CD4-positive, alpha-beta T cell treated with Interleukin-4 for 1 hour (primary cell): Measurements from ENCODE around the gene SNRPA.
"Not testable (repeated sequence)": the region's sequence is repeated elsewhere in the genome, so short reads cannot be mapped to it uniquely, and the experiment has no call there.

Source experiments
- DNase-seq, 2 donors: peaks; one replicate each; pipeline ENCODE4 v3.0.0-alpha.2; 2020 to 2022

The SNRPA gene

DNA sequence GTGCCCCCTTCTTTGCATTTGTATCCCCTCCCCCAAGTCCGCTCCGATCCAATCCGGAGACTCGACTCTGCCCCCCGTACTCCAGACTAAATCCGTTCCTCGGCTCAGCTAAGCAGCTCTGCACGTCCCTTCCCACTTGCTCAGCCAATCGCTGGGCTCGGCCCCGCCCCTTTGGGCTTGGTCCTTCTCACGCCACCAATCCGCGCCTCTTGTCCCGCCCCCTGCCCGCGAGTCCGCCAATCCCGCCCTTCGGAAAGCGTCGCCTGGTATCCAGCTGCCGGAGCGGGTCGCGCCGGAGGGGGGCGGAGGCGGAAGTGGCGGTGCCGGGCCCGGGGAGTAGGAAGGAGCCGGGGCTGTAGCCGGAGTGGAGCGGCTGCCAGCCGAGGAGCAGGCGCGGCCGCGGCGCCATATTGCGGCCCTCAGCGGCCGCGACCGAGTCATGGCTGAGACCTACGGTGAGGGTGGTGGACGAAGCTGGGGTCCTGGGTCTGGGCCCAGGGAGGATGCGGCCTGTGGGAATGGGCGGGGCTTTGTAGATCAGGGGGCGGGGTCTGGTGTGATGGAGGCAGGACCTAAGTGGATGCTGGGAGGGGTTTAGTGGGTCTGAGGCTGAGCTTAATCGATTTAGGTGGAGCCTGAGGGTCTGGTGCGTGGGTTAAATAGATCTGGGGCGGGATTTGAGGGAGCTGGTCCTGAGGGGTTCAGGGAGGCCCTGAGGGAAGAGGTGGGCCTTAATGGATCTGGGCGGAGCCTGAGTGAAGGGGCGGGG lies 27.1 kb downstream of the SNRPA start, which contains the start of gene RAB4B:
RAB4B (plus strand) TSS at position 311 of the 769 bp plus-strand sequence; CDS start at position 440, 129 bp downstream.
- DNase-seq: peak; percentile 100

DNA sequence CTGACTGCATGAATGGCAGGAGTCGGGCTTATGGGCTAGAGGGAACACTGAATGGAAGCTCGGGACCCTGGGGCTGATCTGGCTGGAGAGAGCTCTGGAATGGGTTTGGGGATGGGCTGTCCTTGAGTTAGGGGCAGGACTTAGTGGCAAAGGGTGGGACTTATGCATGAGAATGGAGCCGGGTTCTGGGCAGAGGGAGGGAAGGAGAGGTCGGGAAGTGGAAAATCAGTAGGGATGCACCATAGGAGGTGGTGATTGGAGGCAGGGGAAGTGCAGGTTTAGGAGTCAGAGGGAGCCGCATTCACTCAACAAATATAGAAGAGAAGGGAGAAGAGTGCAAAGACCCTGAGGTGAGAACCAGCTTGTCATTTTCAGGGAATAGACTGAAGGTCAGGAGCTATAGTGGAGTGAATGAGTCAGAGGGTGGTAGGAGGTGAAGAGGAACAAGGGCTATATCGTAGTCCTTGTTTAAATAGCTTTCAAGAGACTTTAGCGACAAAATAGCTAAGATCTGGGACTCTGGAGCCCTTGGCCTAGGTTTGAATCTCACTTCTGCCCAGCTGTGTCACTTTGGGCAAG lies 27.8 kb downstream of the SNRPA start:
- DNase-seq: no peak

DNA sequence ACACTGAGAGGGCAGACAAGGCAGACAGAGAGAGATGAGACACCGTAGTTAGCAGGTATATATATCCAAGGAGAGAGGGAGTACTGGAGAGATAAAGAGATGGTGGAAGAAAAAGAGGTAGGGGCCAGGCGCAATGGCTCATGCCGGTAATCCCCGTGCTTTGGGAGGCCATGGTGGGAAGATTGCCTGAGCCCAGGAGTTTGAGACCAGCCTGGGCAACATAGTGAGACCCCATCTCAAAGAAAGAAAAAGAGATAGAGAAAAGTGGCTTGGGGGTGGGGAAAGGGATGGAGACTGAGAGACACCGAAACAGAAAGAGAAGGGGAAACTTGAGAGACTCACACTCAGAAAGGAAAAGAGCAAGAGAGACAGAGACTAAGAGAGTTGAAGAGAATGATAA lies 29.6 kb downstream of the SNRPA start:
- DNase-seq: no peak

DNA sequence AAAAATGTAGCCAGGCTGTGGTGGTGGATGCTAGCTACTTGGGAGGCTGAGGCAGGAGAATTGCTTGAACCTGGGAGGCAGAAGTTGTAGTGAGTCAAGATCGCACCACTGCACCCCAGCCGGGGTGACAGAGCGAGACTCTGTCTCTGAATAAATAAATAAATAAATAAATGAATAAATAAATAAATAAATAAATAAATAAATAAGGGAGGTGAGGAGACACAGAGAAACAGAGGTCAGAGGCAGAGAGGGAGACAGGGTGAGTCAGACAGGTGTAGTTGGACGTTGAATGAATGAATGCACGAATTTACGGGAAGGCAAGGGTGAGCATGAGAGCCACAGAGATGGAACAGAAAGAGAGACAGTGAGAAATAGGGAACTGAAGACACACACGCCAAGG lies 30.1 kb downstream of the SNRPA start:
- DNase-seq: no peak

DNA sequence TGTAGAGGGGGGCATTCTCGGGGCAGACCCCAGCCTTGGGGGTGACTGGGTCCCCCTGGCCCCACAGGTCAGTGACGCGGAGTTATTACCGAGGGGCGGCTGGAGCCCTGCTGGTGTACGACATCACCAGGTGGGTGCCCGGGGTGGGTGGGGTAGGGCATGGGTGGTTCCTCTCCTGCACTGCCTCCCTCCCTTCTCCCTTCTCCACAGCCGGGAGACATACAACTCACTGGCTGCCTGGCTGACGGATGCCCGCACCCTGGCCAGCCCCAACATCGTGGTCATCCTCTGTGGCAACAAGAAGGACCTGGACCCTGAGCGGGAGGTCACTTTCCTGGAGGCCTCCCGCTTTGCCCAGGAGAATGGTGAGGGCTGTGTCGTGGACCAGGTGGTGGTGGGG lies 32.7 kb downstream of the SNRPA start:
- DNase-seq: no peak

DNA sequence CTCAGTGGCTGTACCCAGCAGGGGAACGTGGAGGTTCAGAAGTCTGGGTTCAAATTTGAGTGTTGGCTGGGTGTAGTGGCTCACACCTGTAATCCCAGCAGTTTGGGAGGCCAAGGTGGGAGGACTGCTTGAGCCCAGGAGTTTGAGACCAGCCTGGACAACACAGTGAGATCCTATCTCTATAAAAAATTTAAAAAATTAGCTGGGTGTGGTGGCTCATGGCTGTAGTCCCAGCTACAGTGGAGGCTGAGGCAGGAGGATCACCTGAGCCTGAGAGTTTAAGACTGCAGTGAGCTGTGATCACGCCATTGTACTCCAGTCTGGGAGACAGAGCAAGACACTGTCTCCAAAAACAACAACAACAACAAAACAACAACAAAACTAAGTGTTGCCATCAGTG lies 33.1 kb downstream of the SNRPA start:
- DNase-seq: not testable (repeated sequence)

DNA sequence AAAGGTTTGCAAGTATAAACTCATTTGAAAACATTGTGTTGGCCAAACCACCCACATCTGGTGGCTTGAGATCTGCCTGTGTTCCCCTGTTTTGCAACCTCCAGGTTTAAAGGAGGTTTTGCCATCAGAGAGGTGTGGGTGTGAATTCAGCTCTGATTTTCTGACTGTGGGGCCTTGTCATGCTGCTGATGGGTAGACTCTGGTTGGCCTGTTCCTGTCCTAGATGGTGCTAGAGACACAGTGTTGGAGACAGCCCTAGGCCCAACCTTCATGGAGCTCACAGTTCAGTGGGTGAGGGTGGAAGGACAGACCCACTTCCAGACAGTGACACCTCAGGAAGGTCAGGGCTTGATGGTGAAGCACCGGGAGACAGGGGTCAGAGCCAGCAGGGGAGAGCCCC lies 34.5 kb downstream of the SNRPA start:
- no peak for DNase-seq

DNA sequence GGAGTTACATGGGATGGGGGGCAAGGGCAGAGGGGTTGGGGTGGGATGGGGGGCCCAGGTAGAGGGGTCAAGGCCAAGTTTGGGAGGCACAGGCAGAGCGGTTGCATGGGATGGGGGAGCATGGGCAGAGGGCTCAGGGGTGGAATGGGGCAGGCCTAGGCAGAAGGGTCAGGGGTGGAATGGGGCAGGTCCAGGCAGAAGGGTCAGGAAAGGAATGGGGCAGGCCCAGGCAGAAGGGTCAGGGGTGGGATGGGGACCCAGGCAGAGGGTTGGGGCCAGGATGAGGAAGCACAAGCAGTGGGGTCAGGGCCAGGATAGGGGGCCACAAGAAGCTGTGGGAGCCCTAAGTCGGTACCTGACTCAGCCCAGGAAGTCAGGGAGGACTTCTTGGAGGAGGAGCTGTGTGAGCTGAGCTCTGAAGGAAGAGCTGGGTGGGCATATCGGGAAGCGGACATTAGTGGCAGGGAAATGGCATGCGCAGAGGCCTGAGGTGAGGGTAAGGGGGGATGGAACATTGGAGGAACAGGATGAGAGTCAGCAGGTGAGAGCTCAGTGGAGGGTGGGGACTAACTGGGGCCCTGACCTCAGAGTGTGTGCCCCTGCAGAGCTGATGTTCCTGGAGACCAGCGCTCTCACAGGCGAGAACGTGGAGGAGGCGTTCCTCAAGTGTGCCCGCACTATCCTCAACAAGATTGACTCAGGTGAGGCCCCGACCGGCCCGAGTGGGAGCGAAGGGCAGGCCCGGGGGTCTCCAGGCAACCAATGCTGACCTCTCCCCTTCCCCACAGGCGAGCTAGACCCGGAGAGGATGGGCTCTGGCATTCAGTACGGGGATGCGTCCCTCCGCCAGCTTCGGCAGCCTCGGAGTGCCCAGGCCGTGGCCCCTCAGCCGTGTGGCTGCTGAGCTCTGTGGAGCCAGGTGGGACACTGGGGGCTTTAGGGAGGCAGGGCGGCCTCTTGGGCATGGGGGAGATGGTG lies 35.3 kb downstream of the SNRPA start:
- no peak for DNase-seq

DNA sequence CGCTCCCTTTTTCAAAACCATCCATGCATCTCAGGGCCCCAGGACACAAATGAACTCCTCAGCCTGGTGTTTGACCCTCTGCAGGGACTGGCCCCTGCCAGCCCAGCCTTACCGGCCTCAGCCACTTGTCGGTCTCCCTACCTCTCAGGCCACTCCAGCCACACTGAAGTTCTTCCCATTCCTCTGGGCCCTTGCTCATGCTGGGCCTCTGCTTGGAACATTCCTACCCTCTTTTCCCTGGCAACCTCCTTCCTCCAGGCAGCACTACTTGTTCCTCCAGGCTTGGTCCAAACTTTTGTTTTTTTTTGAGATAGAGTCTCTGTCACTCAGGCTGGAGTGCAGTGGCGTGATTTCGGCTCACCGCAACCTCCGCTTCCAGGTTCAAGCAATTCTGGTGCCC lies 40.3 kb downstream of the SNRPA start:
- DNase-seq: no peak

DNA sequence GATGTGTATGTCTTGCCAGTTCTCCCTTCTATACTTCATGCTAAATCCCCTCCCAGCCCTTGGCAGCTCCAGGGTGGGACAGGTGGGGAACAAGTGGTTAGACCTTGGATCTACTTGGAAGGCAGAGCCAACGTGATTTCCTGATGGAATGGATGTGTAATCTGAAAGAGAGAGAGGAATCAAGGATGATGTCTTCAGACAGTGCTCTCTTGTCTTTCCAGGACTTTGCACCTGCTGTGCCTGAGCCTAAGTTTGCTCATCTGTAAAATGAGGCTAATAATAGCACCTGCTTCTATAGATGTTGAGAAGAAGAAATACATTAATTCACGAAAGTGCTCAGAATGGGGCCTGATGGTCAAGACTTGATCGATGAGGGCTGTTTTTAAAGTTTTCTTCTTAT lies 41.0 kb downstream of the SNRPA start:
- no peak for DNase-seq

DNA sequence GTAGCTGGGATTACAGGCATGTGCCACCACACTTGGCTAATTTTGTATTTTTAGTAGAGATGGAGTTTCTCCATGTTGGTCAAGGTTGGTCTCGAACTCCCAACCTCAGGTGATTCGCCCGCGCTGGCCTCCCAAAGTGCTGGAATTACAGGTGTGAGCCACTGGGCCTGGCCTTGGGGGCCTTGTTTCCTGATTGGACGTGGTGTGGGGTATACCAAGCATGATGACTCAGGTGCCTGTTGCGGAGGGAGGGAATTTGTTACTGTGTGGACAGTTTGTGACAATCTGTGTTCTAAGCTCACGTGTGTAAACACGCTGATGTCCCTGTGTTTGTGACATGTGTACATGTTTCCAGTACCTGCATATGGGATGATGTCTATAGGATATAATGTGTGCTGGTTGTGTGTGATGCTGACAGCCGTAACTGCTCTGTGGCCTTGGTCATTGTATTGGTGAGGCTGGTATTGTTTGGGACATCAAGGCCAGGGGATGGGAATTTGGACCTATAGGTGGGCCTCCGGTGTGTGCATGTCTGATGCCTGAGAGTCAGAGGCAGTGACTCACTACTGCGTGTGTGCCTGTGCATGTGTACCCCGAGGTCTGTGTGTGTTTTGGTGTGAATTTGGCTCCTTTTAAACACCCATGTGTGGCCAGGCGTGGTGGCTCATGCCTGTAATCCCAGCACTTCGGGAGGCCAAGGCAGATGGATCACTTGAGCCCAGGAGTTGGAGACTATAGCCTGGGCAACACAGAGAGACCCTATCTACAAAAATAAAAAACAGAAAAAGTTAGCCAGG lies 46.4 kb downstream of the SNRPA start:
- DNase-seq: no peak

DNA sequence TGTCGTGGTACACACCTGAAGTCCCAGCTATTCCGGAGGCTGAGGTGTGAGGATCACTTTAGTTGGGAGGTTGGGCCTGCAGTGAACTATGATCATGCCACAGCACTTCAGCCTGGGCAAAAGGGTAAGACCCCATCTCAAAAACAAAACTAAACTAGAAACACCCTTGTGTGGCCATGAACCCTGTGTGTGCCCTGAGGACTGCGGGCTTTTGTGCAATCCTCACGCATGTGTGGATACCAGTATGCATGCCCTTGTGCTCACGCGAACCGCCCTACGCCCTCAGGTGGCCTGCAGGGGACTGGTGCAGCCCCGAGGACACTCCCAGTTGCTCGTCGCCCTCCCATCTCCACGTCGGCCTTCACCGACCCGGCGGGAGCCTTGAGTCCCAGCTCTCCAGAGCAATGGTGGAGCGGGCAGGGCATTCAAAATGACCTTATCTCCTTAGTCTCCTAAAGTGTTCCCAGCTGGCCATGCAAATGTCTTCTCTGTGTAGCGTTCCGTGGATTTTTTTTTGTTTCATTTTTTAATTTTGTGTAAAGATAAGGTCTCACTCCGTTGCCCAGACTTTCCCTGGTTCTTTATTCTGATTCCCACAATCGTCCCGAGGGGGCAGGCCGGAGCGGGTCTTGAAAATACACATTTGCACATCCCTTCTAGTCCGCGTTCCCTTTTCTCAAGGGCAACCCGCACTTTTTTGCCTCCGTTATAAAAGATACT lies 47.1 kb downstream of the SNRPA start:
- peak; percentile 76 to 81 for DNase-seq

DNA sequence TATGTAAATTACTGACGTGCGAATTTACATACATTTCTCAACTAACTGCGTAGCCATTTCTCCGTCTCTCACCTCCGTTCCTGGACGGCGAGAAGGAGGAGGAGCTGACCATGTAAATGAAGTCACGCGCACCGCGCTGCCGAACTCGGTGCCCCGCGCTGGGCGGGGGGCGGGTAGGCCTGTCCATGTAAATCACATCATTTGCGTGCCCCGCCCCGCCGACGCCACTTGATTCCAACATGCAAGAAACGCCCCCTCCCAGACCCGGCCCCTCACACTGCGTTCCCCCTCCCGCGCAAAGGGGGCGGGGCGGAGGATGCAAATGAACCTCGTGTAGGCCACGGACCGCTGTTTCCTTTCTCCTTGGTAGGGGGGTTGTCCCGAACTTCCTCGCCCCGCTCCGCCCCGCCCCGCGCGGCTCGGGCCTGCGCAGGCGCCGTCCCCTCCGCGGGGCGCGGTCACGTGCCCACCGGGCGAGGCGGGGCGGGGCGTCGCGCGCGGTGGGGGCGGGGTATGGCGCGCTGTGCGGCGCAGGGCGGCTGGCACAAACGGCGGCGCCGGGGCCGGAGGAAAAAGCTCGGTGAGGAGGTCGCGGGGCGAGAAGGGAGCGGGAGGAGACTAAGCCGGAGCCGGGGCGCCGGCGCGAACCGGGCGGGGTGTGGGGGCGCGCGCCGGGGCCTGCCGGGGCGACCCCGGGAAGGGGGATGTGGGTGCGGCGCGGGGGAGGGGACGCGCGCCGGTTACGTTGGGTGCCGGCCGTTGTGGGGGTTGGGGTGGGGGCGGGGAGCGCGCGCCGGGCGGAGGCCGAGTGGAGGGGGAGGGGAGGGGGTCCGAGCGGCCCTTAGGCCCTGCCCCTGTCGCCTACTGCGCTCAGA lies 47.9 kb downstream of the SNRPA start, which contains the start of gene EGLN2:
EGLN2 (plus strand) TSS at position 509 of the 875 bp plus-strand sequence. CDS start 1,382 bp downstream, outside the sequence.
- peak; percentile 100 for DNase-seq

DNA sequence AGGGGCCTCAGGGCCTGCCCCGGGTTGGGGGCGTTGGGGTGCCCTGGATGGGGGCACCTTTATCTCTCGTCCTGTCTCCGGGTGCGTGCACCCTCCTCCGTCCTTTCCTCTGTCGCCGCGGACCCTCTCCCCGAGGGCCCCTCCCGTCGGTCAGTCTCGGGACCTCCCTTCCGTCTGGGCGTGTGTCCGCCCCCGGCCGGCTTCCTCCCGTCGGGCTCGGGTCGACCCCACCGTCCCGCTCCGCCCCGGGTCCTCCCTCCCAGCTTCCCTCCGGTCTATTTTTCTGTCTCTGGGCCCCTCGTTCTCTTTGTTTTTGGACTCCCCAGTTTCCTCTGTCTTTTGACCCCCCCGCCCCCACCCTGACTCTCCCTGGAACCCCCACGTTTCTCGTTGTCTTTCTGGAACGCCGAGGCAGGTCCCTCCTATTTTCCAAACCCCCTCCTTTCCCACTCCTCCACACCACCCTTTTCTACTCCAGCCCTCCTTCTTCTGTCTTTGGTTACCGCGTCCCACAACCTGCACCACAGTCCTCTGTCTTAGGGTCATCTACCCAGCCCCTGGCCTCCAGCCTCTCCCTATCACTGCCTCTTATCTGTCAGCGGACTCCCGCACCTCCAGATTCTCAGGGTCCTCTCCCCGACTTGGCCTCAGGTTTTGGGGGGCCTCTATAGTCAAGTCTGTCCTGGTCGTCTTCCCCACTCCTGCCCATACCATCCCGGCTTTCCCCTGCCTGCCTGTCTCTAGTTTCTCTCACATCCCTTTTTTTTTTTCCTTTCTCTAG lies 48.7 kb downstream of the SNRPA start:
- no peak for DNase-seq

DNA sequence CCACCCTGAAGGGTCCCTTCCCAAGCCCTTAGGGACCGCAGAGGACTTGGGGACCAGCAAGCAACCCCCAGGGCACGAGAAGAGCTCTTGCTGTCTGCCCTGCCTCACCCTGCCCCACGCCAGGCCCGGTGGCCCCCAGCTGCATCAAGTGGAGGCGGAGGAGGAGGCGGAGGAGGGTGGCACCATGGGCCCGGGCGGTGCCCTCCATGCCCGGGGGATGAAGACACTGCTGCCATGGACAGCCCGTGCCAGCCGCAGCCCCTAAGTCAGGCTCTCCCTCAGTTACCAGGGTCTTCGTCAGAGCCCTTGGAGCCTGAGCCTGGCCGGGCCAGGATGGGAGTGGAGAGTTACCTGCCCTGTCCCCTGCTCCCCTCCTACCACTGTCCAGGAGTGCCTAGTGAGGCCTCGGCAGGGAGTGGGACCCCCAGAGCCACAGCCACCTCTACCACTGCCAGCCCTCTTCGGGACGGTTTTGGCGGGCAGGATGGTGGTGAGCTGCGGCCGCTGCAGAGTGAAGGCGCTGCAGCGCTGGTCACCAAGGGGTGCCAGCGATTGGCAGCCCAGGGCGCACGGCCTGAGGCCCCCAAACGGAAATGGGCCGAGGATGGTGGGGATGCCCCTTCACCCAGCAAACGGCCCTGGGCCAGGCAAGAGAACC lies 49.5 kb downstream of the SNRPA start:
- no peak for DNase-seq

DNA sequence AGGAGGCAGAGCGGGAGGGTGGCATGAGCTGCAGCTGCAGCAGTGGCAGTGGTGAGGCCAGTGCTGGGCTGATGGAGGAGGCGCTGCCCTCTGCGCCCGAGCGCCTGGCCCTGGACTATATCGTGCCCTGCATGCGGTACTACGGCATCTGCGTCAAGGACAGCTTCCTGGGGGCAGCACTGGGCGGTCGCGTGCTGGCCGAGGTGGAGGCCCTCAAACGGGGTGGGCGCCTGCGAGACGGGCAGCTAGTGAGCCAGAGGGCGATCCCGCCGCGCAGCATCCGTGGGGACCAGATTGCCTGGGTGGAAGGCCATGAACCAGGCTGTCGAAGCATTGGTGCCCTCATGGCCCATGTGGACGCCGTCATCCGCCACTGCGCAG lies 50.0 kb downstream of the SNRPA start:
- no peak for DNase-seq

DNA sequence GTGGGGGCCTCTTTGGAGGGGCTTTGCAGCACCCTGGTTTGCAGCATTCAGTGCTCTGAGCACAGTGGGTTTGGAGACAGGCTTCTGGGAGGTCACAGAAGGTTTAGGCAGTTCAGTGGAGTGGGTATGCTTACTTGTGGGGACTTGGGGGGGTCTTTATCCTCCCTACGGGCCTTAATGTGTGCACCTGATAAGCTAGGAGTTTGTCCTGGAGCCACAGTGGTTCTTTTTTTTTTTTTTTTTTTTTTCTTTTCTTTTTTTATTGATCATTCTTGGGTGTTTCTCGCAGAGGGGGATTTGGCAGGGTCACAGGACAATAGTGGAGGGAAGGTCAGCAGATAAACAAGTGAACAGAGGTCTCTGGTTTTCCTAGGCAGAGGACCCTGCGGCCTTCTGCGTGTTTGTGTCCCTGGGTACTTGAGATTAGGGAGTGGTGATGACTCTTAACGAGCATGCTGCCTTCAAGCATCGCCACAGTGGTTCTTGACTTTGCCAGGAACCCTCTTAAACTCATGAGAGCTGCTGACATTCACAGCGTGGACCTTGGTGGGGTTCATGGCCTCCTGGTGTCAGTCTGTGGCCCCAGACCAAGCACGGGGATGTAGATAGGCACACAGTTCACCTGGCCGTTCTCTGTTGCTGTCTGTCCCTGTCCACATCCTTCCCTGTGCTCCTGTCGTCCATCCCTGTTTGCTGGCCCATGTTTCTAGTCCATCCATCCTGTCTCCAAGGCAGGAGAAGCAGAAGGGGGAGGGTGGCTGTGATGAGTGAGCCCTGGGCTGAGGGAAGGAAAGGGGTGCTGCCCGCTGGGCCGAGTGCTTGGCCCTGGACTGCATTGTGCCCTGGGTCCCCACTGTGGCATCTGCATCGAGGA lies 50.7 kb downstream of the SNRPA start:
- DNase-seq: no peak
